ENCODE data around the gene NT5DC4. TPM values are rescaled to one million over a fixed set of nuclear protein-coding genes. Genes with fewer than 3 reads are reported as not detected.

NT5DC4 gene
- polyA plus RNA-seq, 4 donors: 0.13 to 1.2 (median 0.49) TPM; not detected in 1

GRCh38 chr2:112721819-112722522 is 1.2 kb downstream of the NT5DC4 start:
- no peak for DNase-seq (ENCODE audit: low read depth in 4 of 4, low spot score in 3 of 4)

GRCh38 chr2:112722816-112723546 is 2.2 kb downstream of the NT5DC4 start:
- no peak for DNase-seq (ENCODE audit: low read depth in 4 of 4, low spot score in 3 of 4)

- no peak for DNase-seq (ENCODE audit: low read depth in 4 of 4, low spot score in 3 of 4)
These were observed 2.7 kb downstream of the NT5DC4 start for GRCh38 chr2:112723547-112723940.

- no peak for DNase-seq (ENCODE audit: low read depth in 4 of 4, low spot score in 3 of 4)
These were observed 3.2 kb downstream of the NT5DC4 start for GRCh38 chr2:112723995-112724394.

GRCh38 chr2:112724591-112725525 is 4.0 kb downstream of the NT5DC4 start:
- no peak for DNase-seq (ENCODE audit: low read depth in 4 of 4, low spot score in 3 of 4)

GRCh38 chr2:112725545-112726457 is 5.0 kb downstream of the NT5DC4 start:
- no peak for DNase-seq (ENCODE audit: low read depth in 4 of 4, low spot score in 3 of 4)

GRCh38 chr2:112726487-112727190 is 5.8 kb downstream of the NT5DC4 start:
- peak; percentile 53 to 75 (median 66) for DNase-seq (ENCODE audit: low read depth in 4 of 4, low spot score in 3 of 4)

- DNase-seq (ENCODE audit: low read depth in 4 of 4, low spot score in 3 of 4): no peak
These were observed 6.6 kb downstream of the NT5DC4 start for GRCh38 chr2:112727276-112728028.

GRCh38 chr2:112728029-112728362 is 7.2 kb downstream of the NT5DC4 start:
- DNase-seq (ENCODE audit: low read depth in 4 of 4, low spot score in 3 of 4): no peak

GRCh38 chr2:112728378-112729175 is 7.8 kb downstream of the NT5DC4 start:
- DNase-seq (ENCODE audit: low read depth in 4 of 4, low spot score in 3 of 4): no peak

- DNase-seq (ENCODE audit: low read depth in 4 of 4, low spot score in 3 of 4): no peak
These were observed 9.4 kb downstream of the NT5DC4 start for GRCh38 chr2:112730216-112730615.

- DNase-seq (ENCODE audit: low read depth in 4 of 4, low spot score in 3 of 4): no peak
These were observed 10.0 kb downstream of the NT5DC4 start for GRCh38 chr2:112730791-112731190.

GRCh38 chr2:112731479-112731878 is 10.7 kb downstream of the NT5DC4 start:
- no peak for DNase-seq (ENCODE audit: low read depth in 4 of 4, low spot score in 3 of 4)

GRCh38 chr2:112733456-112733855 is 12.6 kb downstream of the NT5DC4 start:
- DNase-seq (ENCODE audit: low read depth in 4 of 4, low spot score in 3 of 4): no peak

GRCh38 chr2:112733871-112734270 is 13.1 kb downstream of the NT5DC4 start:
- no peak for DNase-seq (ENCODE audit: low read depth in 4 of 4, low spot score in 3 of 4)

GRCh38 chr2:112737542-112738232 is 16.9 kb downstream of the NT5DC4 start:
- DNase-seq (ENCODE audit: low read depth in 4 of 4, low spot score in 3 of 4): no peak

GRCh38 chr2:112740527-112740926 is 19.7 kb downstream of the NT5DC4 start:
- DNase-seq (ENCODE audit: low read depth in 4 of 4, low spot score in 3 of 4): no peak

All from left renal pelvis (tissue), 4 donors.